ENCODE data around the gene POU4F2.

The POU4F2 gene, protein sequence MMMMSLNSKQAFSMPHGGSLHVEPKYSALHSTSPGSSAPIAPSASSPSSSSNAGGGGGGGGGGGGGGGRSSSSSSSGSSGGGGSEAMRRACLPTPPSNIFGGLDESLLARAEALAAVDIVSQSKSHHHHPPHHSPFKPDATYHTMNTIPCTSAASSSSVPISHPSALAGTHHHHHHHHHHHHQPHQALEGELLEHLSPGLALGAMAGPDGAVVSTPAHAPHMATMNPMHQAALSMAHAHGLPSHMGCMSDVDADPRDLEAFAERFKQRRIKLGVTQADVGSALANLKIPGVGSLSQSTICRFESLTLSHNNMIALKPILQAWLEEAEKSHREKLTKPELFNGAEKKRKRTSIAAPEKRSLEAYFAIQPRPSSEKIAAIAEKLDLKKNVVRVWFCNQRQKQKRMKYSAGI

GRCh38 chr4:146638786-146639505, at the start of gene POU4F2:
Gene POU4F2, plus strand, starts transcription at chr4:146638893. Its CDS starts 248 bp downstream, at chr4:146639141.
- DNase-seq = no peak

DNA sequence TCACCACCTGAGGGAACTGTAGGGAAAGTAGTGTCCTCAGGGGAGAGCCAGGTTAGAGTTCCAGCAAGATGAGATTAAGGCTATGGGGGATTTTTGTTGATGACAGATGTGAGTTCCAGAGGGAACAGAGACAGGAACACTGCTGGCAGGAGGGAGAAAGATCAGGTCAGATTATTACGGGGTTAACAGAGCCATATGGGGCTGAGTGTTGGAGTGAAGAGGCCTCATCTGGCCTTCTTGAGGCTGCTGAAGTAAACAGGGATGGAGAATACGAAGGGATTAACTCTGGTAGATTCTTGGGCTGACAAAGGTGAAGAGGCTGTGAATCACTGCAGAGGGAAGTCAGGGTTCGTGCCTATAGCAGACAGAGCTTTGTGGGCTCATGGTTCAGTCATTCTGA, 47.9 kb upstream of the POU4F2 start:
- no peak for DNase-seq

- DNase-seq = no peak
These were observed 46.7 kb upstream of the POU4F2 start for GRCh38 chr4:146592019-146592418.

- DNase-seq = no peak
These were observed 5.8 kb upstream of the POU4F2 start for GRCh38 chr4:146632770-146633470.

DNA sequence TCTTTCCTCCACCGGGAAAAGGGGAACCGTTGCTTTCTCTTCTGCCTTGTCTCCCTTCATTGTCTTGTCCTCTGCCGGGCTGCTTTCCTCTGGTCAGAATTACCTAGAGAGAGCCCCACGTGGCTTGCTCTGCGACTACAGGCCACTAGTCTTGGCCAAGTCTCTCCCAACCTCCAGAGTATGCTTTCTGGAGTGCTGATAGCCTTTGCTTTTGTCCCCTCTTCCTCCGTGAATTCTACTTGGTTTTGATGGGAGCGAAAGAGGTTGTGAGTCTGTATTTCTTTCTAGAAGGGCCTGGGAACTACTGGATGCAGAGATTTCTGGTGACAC, 5.3 kb upstream of the POU4F2 start:
- no peak for DNase-seq

GRCh38 chr4:146634825-146635224, 3.9 kb upstream of the POU4F2 start:
- DNase-seq = no peak

DNA sequence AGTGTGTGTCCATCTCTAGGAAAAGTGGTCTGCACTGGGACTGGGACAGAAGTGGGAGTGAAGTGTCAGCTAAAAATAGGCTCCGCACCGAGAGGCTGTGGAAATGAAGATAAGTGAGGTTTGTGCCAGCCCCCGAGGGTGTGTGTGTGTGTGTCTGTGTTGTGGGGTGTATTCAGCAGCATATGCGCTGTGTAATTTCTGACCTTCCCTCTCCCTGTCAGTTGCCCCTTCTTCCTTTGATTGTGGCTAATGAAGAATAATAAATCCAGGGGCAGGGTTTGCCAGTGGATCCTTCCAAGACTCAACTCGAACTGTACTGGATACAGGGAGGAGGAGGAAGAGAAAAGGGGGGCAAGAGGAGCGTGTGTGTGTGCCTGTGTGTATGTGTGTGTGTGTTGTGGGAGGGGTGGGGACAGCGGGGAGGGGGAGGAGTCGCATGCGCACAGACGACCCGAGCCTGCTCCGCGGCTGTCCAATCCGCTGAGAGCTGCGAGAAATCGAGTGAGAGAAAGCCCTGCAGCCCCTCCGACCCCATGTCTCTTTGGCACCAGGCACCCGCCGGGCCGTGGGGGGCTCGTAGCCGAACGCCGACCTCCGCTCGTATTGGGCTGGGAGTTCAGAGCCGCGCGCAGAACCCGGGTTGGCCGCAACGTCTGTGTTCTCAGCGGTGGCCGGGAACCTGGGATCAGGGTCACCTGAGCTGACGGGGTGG, 916 bp upstream of the POU4F2 start:
- DNase-seq = no peak

DNA sequence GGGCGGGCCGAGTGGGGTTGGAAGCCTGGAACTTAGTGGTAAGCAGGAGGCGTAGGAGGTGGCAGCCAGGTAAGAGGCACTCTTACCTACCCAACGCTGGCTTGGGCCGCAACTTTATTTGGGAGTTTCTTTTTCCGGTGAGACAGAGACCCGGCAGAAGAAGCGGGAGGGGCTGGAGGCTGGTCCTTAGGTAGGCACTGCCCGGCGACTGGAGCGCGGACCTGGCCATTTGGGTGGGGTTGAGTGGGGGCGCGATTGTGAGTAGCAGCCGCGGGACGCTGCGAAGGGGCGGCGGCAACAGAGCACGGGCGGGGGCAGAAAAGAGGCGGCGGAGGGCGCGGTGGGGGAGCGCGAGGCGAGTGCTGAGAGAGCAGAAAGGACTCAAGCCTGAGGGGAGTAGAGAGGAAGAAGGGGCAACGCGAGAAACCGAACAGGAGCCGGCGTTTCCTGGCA, 334 bp upstream of the POU4F2 start:
- no peak for DNase-seq

DNA sequence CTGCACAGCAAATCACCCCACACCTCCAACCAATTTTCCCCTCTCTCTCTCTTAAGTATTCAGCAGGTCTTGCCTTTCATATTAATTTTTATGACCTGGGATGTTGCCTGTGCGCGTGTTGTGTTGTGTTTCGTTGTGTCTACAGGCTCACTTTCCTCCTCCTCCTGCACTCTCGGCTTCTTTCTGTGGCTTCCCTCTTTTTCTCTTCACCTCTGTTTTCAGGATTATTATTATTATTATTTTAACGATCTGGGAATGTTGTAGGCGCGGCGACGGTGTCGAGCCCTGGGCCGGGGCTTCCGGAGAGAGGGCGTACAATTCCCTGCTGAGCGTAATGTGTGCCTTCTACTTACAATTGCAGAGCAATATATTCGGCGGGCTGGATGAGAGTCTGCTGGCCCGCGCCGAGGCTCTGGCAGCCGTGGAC, 826 bp downstream of the POU4F2 start:
- DNase-seq = no peak

- no peak for DNase-seq
These were observed 1.4 kb downstream of the POU4F2 start for GRCh38 chr4:146640021-146640464.

GRCh38 chr4:146640465-146641061, 1.9 kb downstream of the POU4F2 start:
- no peak for DNase-seq

GRCh38 chr4:146641762-146642161, 3.1 kb downstream of the POU4F2 start:
- no peak for DNase-seq

GRCh38 chr4:146643812-146644401, 5.2 kb downstream of the POU4F2 start:
- peak in 1 of 2 experiments; percentile 25 for DNase-seq

DNA sequence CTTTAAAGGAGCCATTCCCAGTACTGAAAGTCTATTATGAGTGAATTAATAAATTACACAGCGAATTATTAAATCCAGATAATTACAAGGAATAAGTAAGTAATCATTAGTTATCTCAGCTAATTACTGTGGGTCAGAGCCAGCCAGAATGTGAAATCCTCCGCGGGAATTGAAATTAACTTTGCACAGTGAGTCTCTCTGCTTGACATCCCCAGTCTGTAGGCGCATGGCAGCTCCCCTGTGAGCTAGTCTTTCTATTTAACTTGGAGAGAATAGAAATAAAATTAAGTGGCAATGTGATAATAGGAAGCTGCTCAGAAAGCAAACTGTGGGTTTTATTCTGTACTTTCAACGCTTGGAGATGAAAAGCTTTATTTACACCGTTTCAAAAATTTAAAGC, 7.2 kb downstream of the POU4F2 start:
- no peak for DNase-seq

DNA sequence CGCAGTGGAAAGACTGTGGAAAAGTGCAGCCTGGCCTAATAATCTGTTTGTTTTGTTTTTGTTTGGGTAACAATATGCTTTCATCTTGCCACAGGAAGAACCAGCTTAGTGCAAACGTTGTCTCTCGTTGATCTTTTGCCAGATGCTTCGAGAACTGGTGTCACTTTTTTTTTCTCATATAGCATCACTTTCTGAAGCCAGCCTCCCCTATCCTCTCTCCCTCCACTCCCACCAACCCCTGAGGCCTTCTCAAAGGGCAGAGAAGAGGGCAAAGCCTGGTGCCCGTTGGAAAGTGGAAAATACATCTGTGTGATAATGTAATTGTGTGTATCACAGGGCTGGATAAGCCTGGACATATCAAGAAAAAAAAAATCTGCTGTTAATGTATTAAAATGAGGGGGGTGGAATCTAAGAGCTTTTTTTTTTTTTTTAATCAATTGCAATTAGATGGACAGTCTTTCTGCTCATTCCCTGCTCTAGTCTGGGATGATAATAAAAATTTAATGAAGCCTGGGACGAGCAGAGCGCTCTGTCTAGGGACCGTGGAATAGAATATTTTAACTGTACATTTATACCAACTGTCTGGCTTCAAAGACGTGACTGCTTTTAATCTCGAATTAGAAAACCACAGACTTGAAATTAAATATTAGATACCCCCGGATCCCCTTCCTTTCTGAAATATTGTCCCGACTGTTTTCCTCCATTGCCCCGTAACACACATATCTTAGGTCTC, 8.1 kb downstream of the POU4F2 start:
- no peak for DNase-seq

DNA sequence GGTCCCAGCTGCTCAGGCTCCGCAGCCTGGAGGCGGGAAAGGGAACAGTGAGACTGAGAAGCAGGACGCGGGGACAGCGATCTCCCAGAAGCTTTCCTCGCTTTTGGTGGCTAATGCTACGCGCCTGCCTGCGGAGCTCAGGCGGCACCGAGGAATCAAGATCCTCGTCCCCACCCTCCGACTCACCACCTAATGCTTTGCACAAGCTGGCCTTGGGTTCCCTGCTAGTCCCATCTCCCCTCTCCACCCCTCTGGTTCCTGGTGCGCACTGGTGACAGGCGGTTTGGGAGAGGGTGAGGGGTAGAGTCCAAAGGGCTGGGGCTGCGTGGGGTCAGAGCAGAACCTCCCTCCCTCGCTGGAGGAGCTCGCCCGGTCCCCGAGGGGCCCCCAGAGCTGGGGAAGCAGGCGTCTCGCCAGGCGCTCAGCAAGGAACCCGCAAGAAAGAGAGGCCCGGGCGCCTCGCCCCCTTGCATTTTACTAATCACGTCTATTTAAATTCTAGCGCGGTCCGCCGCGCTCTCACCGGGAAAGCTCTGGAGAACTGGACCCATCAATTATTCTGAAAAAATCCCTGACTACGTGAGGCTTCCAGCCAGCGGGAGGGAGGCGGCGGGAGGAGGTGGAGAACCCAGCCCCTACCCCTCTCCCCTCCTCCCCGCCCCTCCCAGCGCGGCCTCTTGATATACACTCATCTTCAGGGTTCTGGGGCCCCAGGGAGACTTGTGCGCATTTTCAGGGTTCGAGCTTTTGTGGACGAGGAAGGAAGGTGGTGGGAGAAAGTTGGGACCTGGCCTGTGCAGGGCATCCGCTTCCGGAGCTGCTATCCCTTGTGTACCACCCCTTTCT, 9.1 kb downstream of the POU4F2 start:
- DNase-seq = no peak

- DNase-seq = no peak
These were observed 9.7 kb downstream of the POU4F2 start for GRCh38 chr4:146648461-146648783.

- no peak for DNase-seq
These were observed 10.5 kb downstream of the POU4F2 start for GRCh38 chr4:146649232-146649631.

DNA sequence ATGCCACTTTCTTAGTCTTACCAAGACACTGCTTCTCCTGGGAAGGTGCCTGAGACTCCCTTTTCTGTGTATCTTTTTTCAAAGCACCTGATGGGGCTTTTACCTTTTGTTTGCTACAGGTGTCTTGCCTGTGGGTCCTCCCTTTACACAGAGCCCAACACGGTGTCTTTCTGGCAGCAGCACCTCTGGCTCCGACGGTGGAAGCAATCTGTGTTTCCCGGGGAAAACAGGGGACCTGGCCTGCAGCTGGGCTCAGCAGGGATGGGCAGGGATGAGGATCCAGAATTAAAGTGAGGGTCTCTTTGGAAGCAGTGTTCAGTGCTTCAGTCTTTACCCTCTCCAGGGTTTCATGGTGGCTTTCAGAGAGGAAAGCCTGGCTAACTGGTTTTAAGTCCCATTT, 11.3 kb downstream of the POU4F2 start:
- DNase-seq = no peak

GRCh38 chr4:146654687-146655520, 16.2 kb downstream of the POU4F2 start:
- DNase-seq = no peak
